22Rv1 (cell line): ENCODE measurements around the gene FHIP2A.

ENCODE experiments used
- CTCF ChIP-seq: fragments of 450-650 bp; IDR thresholded peaks from 2 replicates; pipeline ENCODE4 v1.5.1; 2017; ENCODE audit warnings: mild to moderate bottlenecking
- ZFX ChIP-seq: fragments of 450-650 bp; IDR thresholded peaks from 2 replicates; pipeline ENCODE4 v1.6.1; 2017; ENCODE audit warnings: antibody characterized with exemption, borderline replicate concordance

- TF ChIP-seq CTCF: no peak
- no peak for TF ChIP-seq ZFX
Measured at GRCh38 chr10:114779803-114780576, 41.6 kb upstream of the FHIP2A start.
